ENCODE results near the gene LY9. TPM values are rescaled to one million over a fixed set of nuclear protein-coding genes. Genes with fewer than 3 reads are reported as not detected.

LY9 gene
- total RNA-seq, 1 donor from 2014 or later, result not detected

- H3K27me3 Mint-ChIP-seq, result no peaks in the 10 kb centered on the region
- peaks cover under 1% of the 10 kb centered on the region for H3K36me3 Mint-ChIP-seq (ENCODE audit: insufficient read depth)
- peaks cover 18% of the 10 kb centered on the region for H3K9me3 Mint-ChIP-seq (ENCODE audit: low read depth)
- H3K4me3 Mint-ChIP-seq (ENCODE audit: low read depth), result no peak overlapping the region
- H3K4me1 Mint-ChIP-seq (ENCODE audit: low read depth), result no peaks in the 10 kb centered on the region
- TF ChIP-seq CTCF (IDR thresholded peaks at IDR 0.05; ENCODE audit: unreplicated experiment), result no peak
- DNase-seq (ENCODE audit: low spot score, unreplicated experiment), result no peak
- no peak overlapping the region for H3K27ac Mint-ChIP-seq
Measured at GRCh38 chr1:160801836-160802580, 6.0 kb downstream of the LY9 start.

GRCh38 chr1:160806109-160806665 is 10.2 kb downstream of the LY9 start:
- no peak overlapping the region for H3K27ac Mint-ChIP-seq
- no peaks in the 10 kb centered on the region for H3K4me1 Mint-ChIP-seq (ENCODE audit: low read depth)
- no peak for DNase-seq (ENCODE audit: low spot score, unreplicated experiment)
- peaks cover 3% of the 10 kb centered on the region for H3K36me3 Mint-ChIP-seq (ENCODE audit: insufficient read depth)
- H3K9me3 Mint-ChIP-seq (ENCODE audit: low read depth), result peaks cover 21% of the 10 kb centered on the region
- TF ChIP-seq CTCF (IDR thresholded peaks at IDR 0.05; ENCODE audit: unreplicated experiment), result no peak
- no peak overlapping the region for H3K4me3 Mint-ChIP-seq (ENCODE audit: low read depth)
- no peaks in the 10 kb centered on the region for H3K27me3 Mint-ChIP-seq

- Mint-ChIP-seq H3K27ac (no peak overlapping the region), H3K4me1 (ENCODE audit: low read depth) (no peaks in the 10 kb centered on the region), H3K36me3 (ENCODE audit: insufficient read depth) (peaks cover 3% of the 10 kb centered on the region), H3K4me3 (ENCODE audit: low read depth) (no peak overlapping the region), H3K27me3 (no peaks in the 10 kb centered on the region), H3K9me3 (ENCODE audit: low read depth) (peaks cover 21% of the 10 kb centered on the region)
- DNase-seq (ENCODE audit: low spot score, unreplicated experiment), result no peak
- no peak for TF ChIP-seq CTCF (IDR thresholded peaks at IDR 0.05; ENCODE audit: unreplicated experiment)
Measured at GRCh38 chr1:160806784-160807183, 10.8 kb downstream of the LY9 start.

GRCh38 chr1:160807247-160807646 is 11.3 kb downstream of the LY9 start:
- Mint-ChIP-seq H3K9me3 (ENCODE audit: low read depth) (peaks cover 21% of the 10 kb centered on the region), H3K36me3 (ENCODE audit: insufficient read depth) (peaks cover 3% of the 10 kb centered on the region), H3K27ac (no peak overlapping the region), H3K27me3 (no peaks in the 10 kb centered on the region), H3K4me3 (ENCODE audit: low read depth) (no peak overlapping the region), H3K4me1 (ENCODE audit: low read depth) (no peaks in the 10 kb centered on the region)
- no peak for TF ChIP-seq CTCF (IDR thresholded peaks at IDR 0.05; ENCODE audit: unreplicated experiment)
- DNase-seq (ENCODE audit: low spot score, unreplicated experiment), result no peak

- Mint-ChIP-seq H3K4me1 (ENCODE audit: low read depth) (no peaks in the 10 kb centered on the region), H3K36me3 (ENCODE audit: insufficient read depth) (peaks cover 3% of the 10 kb centered on the region), H3K4me3 (ENCODE audit: low read depth) (no peak overlapping the region), H3K27me3 (no peaks in the 10 kb centered on the region), H3K9me3 (ENCODE audit: low read depth) (peaks cover 21% of the 10 kb centered on the region), H3K27ac (no peak overlapping the region)
- no peak for TF ChIP-seq CTCF (IDR thresholded peaks at IDR 0.05; ENCODE audit: unreplicated experiment)
- no peak for DNase-seq (ENCODE audit: low spot score, unreplicated experiment)
Measured at GRCh38 chr1:160807738-160808137, 11.8 kb downstream of the LY9 start.
